Panc1 (cell line): ENCODE results near the gene TRIM62.

ENCODE experiments used
- CTCF ChIP-seq: fragments of 450-650 bp; IDR thresholded peaks from 2 replicates; pipeline ENCODE4 v1.5.1; 2017; ENCODE audit warnings: mild to moderate bottlenecking
- POLR2AphosphoS5 ChIP-seq: IDR thresholded peaks from 2 replicates; pipeline ENCODE4 v1.6.1; 2012; ENCODE audit warnings: mild to moderate bottlenecking, low read depth, low read length, moderate library complexity
- REST ChIP-seq, 2 experiments: IDR thresholded peaks; 2 replicates each; pipeline ENCODE4 v1.6.1; 2011 to 2012; ENCODE audit warnings: low read depth in 2 of 2, control low read depth in 1 of 2, low read length in 1 of 2, mild to moderate bottlenecking in 1 of 2, moderate library complexity in 1 of 2; ENCODE audit not compliant: insufficient read depth in 1 of 2
- SIN3A ChIP-seq: IDR thresholded peaks from 2 replicates; pipeline ENCODE4 v1.6.1; 2012; ENCODE audit warnings: low read depth, mild to moderate bottlenecking, low read length, moderate library complexity, borderline replicate concordance; ENCODE audit not compliant: insufficient read depth
- TCF7L2 ChIP-seq: IDR thresholded peaks from 2 replicates; pipeline ENCODE4 v1.6.1; 2011; ENCODE audit warnings: mild to moderate bottlenecking, low read depth, low read length, inconsistent platforms

- TF ChIP-seq CTCF (no peak), POLR2AphosphoS5 (no peak), TCF7L2 (no peak), REST (IDR thresholded peaks at IDR 0.05; ENCODE audit: insufficient read depth in 1 of 2, low read depth in 2 of 2, low read length in 1 of 2) (no peak), SIN3A (no peak)
Observed at GRCh38 chr1:33176362-33176850, 5.4 kb downstream of the TRIM62 start.
